SJSA1 (cell line): ENCODE data around the gene NFIA. TPM values are rescaled to one million over a fixed set of nuclear protein-coding genes. Genes with fewer than 3 reads are reported as not detected.

Source experiments
- DNase-seq, 2 experiments: peaks; one replicate each; pipeline ENCODE4 v3.0.0-alpha.2; 2015 to 2020; ENCODE audit warnings: low spot score in 2 of 2, low read depth in 1 of 2
- H3K27ac ChIP-seq: fragments of 250-450 bp; sonication (Bioruptor Pico); 2 replicates; pipeline ENCODE4 v1.5.1; 2020; ENCODE audit warnings: mild to moderate bottlenecking, moderate library complexity
- H3K27me3 ChIP-seq: fragments of 250-450 bp; sonication (Bioruptor Pico); replicated peaks from 2 replicates; pipeline ENCODE4 v1.5.1; 2020; ENCODE audit warnings: mild to moderate bottlenecking, moderate library complexity
- H3K36me3 ChIP-seq: fragments of 250-450 bp; sonication (Bioruptor Pico); 2 replicates; pipeline ENCODE4 v1.5.1; 2020; ENCODE audit warnings: mild to moderate bottlenecking
- H3K4me1 ChIP-seq: fragments of 250-450 bp; sonication (Bioruptor Pico); replicated peaks from 2 replicates; pipeline ENCODE4 v1.6.1; 2021; ENCODE audit warnings: mild to moderate bottlenecking
- H3K4me3 ChIP-seq: fragments of 250-450 bp; sonication (Bioruptor Pico); 2 replicates; pipeline ENCODE4 v1.5.1; 2020; ENCODE audit warnings: mild to moderate bottlenecking
- H3K9me3 ChIP-seq: fragments of 250-450 bp; sonication (Bioruptor Pico); replicated peaks from 2 replicates; pipeline ENCODE4 v1.5.1; 2020; ENCODE audit warnings: mild to moderate bottlenecking
- total RNA-seq: library from RNA; depleted of rRNA; stranded (reverse); fragments of >200 nt; shearing (Covaris generic); gene quantifications from 2 replicates; pipeline ENCODE4 v1.2.3, GENCODE V29; 2014

NFIA gene
- total RNA-seq, 1 experiment from 2014 or later, result 0.74 TPM

- no peak overlapping the region for H3K4me3 ChIP-seq
- H3K4me1 ChIP-seq, result no peaks in the 10 kb centered on the region
- no peak overlapping the region for H3K27ac ChIP-seq
- H3K36me3 ChIP-seq, result no peaks in the 10 kb centered on the region
- H3K27me3 ChIP-seq, result no peaks in the 10 kb centered on the region
- no peak for DNase-seq
- H3K9me3 ChIP-seq, result no peaks in the 10 kb centered on the region
Measured at GRCh38 chr1:61379693-61380092, 297.3 kb downstream of the NFIA start.

DNA sequence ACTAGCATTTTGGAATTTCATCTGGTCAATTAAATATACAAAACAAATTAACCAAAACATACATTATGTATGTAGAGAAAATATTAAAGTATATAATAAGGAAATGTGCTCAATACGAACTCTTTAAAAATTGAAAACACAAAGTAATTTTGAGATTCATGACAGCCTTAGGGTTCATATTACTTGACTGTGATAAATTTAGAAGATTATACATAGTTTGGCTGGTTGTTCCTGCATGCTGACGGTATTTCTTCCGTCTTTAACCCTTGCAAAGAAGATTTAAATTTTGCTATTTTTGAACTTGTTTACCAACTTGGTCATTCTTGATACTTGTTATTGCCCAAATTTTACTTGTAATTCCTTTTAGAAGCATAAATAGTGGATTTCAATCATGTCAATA is 298.2 kb downstream of the NFIA start:
- no peaks in the 10 kb centered on the region for H3K27me3 ChIP-seq
- no peaks in the 10 kb centered on the region for H3K4me1 ChIP-seq
- no peak overlapping the region for H3K4me3 ChIP-seq
- H3K36me3 ChIP-seq, result no peaks in the 10 kb centered on the region
- H3K9me3 ChIP-seq, result no peaks in the 10 kb centered on the region
- DNase-seq, result no peak
- no peak overlapping the region for H3K27ac ChIP-seq

DNA sequence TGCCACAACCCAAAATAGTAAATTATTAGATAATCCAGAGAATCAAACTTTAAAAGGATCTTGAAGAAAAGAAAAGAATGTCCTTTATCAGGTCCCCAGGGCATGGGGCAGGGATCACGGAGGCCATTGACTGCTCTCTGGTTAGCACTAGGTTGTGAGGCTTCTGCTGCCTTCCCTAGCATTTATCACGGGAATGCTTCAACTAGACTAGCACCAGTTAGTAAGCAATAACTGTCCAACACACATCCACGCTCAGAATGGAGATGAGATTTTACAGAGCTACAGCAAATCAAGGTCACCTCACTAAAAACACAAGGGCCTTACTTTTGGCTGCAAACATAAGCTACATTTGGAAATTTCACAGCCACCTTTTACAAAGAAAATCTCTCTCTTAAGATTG is 304.0 kb downstream of the NFIA start:
- no peak overlapping the region for H3K4me3 ChIP-seq
- no peak overlapping the region for H3K27ac ChIP-seq
- H3K4me1 ChIP-seq, result 0 out of 2 replicates have a peak, but pooled peaks cover 3% of the 10 kb centered on the region
- no peaks in the 10 kb centered on the region for H3K36me3 ChIP-seq
- no peaks in the 10 kb centered on the region for H3K27me3 ChIP-seq
- DNase-seq, result no peak
- H3K9me3 ChIP-seq, result no peaks in the 10 kb centered on the region

GRCh38 chr1:61386770-61387169 is 304.4 kb downstream of the NFIA start:
- DNase-seq, result no peak
- Histone ChIP-seq H3K27ac (no peak overlapping the region), H3K4me3 (no peak overlapping the region), H3K4me1 (0 out of 2 replicates have a peak, but pooled peaks cover 3% of the 10 kb centered on the region), H3K27me3 (no peaks in the 10 kb centered on the region), H3K36me3 (no peaks in the 10 kb centered on the region), H3K9me3 (no peaks in the 10 kb centered on the region)

GRCh38 chr1:61387829-61388228 is 305.5 kb downstream of the NFIA start:
- no peak overlapping the region for H3K4me3 ChIP-seq
- no peak for DNase-seq
- H3K36me3 ChIP-seq, result no peaks in the 10 kb centered on the region
- no peak overlapping the region for H3K27ac ChIP-seq
- H3K4me1 ChIP-seq, result 0 out of 2 replicates have a peak, but pooled peaks cover 3% of the 10 kb centered on the region
- H3K27me3 ChIP-seq, result no peaks in the 10 kb centered on the region
- no peaks in the 10 kb centered on the region for H3K9me3 ChIP-seq

DNA sequence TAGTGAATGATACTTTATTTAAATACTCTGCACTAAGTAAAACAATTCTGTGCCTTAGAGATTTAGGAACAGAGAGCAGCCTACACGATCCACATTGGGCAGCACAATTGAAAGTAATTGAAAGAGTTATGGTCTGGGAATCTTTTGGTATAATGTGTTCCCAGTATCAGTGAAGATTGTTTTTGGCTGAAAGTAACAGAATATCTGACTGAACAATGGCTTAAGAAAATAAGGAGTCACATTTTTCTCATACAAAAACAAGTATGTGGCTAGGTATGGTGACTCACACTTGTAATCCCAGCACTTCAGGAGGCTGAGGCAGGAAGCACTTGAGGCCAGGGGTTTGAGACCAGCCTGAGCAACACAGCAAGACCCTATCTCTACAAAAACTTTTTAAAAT is 306.2 kb downstream of the NFIA start:
- Histone ChIP-seq H3K36me3 (no peaks in the 10 kb centered on the region), H3K4me1 (0 out of 2 replicates have a peak, but pooled peaks cover 3% of the 10 kb centered on the region), H3K4me3 (no peak overlapping the region), H3K9me3 (no peaks in the 10 kb centered on the region), H3K27me3 (no peaks in the 10 kb centered on the region), H3K27ac (no peak overlapping the region)
- peak in 1 of 2 experiments; percentile 18 for DNase-seq

DNA sequence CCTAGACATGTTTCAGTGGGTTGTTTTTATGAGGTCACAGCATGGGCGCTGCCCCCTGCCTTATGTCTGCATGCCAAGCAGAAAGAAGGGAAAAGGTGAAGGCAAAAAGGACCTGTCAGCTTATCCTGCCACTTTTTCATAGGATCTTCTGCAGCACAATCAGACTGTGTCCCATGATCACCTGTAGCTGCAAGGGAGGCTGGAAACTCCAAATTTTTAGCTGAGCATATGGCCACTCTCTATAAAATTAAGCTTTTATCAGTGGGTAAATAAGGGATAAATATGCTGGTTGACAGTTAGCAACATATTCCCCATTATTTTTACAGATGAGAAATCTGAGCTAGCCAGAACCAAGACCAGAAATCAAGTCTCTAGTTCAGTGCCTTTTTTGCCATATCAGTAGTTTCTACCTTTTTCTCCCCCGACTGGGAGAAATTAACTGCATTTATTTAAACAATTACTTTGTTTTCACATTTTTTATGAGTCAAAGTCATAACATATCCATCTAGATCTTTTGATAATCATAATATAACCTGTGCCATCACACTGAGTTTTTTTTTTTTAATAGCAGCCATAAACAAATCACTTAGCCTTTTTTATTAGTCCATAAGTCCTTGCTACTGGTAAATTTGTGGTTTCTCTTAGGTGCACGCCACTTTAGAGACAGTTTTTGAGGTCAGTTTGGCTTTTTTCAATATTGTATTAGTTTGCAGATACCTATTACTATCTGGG is 307.0 kb downstream of the NFIA start:
- Histone ChIP-seq H3K9me3 (no peaks in the 10 kb centered on the region), H3K27me3 (no peaks in the 10 kb centered on the region), H3K36me3 (no peaks in the 10 kb centered on the region), H3K27ac (no peak overlapping the region), H3K4me3 (no peak overlapping the region), H3K4me1 (0 out of 2 replicates have a peak, but pooled peaks cover 3% of the 10 kb centered on the region)
- DNase-seq, result no peak

- H3K4me1 ChIP-seq, result 0 out of 2 replicates have a peak, but pooled peaks cover 3% of the 10 kb centered on the region
- DNase-seq, result no peak
- H3K27me3 ChIP-seq, result no peaks in the 10 kb centered on the region
- H3K36me3 ChIP-seq, result no peaks in the 10 kb centered on the region
- no peak overlapping the region for H3K27ac ChIP-seq
- no peak overlapping the region for H3K4me3 ChIP-seq
- no peaks in the 10 kb centered on the region for H3K9me3 ChIP-seq
Measured at GRCh38 chr1:61389926-61390845, 307.8 kb downstream of the NFIA start.

DNA sequence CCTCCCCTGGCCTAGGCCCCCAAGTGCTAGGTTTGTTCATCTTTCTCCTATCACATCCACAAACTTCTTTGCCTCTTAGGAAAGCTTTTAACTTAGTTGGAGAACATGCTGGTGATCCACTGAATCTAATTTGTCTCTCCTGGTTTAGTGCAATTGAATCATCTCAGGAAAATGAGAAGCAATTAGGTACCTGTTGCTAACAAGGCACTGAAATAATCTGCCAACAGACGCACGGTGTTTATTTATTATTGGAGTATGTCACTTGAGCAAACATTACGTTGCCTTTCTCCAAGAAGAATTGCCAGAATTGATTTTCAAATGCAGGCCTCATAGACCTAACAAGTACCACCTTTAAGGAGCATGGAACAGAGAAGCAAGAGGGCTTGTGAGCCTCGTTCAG is 309.4 kb downstream of the NFIA start:
- Histone ChIP-seq H3K27ac (no peak overlapping the region), H3K27me3 (0 out of 2 replicates have a peak, but pooled peaks cover 4% of the 10 kb centered on the region)

DNA sequence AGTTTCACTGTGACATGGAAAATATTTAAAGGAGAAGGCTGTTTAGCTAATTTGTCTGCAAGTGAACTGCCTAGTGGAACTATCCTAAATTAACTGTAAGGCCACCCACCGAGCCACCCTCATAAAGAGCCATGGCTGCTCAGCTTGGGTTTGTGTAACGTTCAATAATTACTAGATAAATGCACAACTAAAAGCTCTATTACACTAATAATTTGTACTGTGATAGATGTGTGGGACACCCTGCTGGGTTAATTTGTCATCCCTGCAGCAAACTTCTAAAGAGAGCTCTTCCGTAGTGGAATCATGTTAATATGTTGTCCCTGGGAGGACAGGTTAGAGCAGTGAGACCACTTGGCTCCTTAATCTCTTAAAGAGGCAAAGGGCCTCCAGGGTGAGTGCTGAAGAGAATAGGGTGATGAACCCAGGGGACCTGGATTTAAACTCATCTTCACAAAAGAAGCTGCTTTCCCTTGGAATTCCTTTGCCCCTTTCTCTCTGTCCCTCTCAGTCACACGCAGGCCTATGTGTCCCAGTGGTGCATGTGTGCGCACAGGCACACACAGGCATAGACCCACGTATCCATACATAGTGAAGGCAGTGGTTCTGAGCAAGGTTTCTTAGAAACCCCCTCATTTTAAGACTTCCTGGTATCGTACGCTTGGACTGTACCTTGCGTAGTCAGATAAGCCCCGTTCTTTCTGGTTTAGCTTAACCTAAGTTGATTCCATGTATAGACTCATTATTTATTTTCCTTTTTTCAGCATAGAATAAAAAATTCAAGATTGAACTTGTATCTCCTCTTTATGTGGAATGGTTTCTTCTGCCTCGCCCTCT is 310.3 kb downstream of the NFIA start:
- H3K36me3 ChIP-seq, result no peaks in the 10 kb centered on the region
- H3K27me3 ChIP-seq, result 0 out of 2 replicates have a peak, but pooled peaks cover 4% of the 10 kb centered on the region
- no peak overlapping the region for H3K4me3 ChIP-seq
- DNase-seq, result no peak
- H3K4me1 ChIP-seq, result 0 out of 2 replicates have a peak, but pooled peaks cover 3% of the 10 kb centered on the region
- no peaks in the 10 kb centered on the region for H3K9me3 ChIP-seq
- no peak overlapping the region for H3K27ac ChIP-seq

More for the DNA sequence above, 309.4 kb downstream of the NFIA start:
- Histone ChIP-seq H3K4me1 (0 out of 2 replicates have a peak, but pooled peaks cover 3% of the 10 kb centered on the region), H3K9me3 (no peaks in the 10 kb centered on the region), H3K4me3 (no peak overlapping the region), H3K36me3 (no peaks in the 10 kb centered on the region)
- DNase-seq, result no peak

DNA sequence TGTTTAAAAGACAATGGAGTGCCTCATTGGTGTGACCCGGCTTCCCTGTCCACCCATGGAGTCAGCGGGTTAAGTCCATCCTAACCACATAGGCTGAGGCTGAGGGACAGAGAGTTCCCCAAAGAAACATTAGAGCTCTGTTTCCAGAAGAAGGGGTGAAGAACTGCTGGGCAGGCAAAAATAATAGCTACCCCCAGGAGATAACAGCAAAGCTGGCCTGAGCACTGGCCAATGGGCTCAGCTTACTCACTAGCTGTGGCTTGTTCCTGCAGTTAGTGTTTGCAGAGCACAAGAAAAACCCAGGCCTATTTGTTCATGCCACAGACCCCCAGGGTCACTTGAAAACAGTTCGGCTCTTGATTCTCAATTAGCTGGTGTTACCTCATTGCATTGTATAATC is 311.2 kb downstream of the NFIA start:
- DNase-seq, result no peak
- Histone ChIP-seq H3K36me3 (no peaks in the 10 kb centered on the region), H3K4me3 (no peak overlapping the region)

DNA sequence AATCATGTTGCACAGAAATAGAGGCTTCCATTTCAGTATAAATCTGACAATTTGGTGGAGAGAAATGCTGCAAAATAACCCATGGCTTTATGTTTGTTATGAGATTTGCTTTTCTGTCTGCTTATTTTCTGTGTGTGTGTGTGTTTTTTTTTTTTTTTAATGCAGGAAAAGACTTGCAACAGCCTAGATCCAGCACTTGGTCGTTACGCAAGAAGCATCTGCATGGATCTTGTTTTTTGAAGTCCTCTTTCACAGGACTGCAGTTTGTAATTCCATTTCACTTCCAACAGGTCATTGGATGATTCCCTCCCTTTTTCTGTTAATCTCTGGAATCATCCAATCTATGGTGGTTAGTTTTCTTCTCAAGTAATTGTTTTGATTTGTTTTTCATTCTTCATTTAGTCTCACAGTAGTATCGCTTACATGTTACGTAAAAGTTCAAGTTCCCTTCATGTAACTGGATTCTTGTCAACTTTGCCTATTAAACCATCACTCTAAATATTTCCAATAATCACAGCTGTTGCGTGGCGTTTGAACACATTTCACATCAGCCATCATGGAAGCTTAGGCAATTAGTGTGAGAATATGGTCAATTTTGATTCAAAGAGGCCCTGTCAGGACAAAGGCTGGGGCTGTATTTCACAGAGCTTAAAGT is 312.9 kb downstream of the NFIA start:
- no peaks in the 10 kb centered on the region for H3K36me3 ChIP-seq
- 0 out of 2 replicates have a peak, but pooled peaks cover 4% of the 10 kb centered on the region for H3K27me3 ChIP-seq
- H3K4me3 ChIP-seq, result no peak overlapping the region
- no peak for DNase-seq
- no peaks in the 10 kb centered on the region for H3K9me3 ChIP-seq
- no peak overlapping the region for H3K27ac ChIP-seq
- no peaks in the 10 kb centered on the region for H3K4me1 ChIP-seq

More for the DNA sequence above, 311.2 kb downstream of the NFIA start:
- H3K27me3 ChIP-seq, result 0 out of 2 replicates have a peak, but pooled peaks cover 4% of the 10 kb centered on the region
- H3K4me1 ChIP-seq, result no peaks in the 10 kb centered on the region
- H3K9me3 ChIP-seq, result no peaks in the 10 kb centered on the region
- H3K27ac ChIP-seq, result no peak overlapping the region

GRCh38 chr1:61397495-61397894 is 315.1 kb downstream of the NFIA start:
- no peak overlapping the region for H3K4me3 ChIP-seq
- H3K27ac ChIP-seq, result no peak overlapping the region
- H3K27me3 ChIP-seq, result 0 out of 2 replicates have a peak, but pooled peaks cover 4% of the 10 kb centered on the region
- H3K9me3 ChIP-seq, result no peaks in the 10 kb centered on the region
- no peak for DNase-seq
- no peaks in the 10 kb centered on the region for H3K36me3 ChIP-seq
- H3K4me1 ChIP-seq, result no peaks in the 10 kb centered on the region
